HT1080 (cell line): ENCODE measurements around the gene IRF5. TPM values are rescaled to one million over a fixed set of nuclear protein-coding genes. Genes with fewer than 3 reads are reported as not detected.
A peak's percentile ranks its signal among the peaks of the same experiment; 100 is the strongest.

ENCODE experiments used
- DNase-seq: peaks from one replicate; pipeline ENCODE4 v3.0.0-alpha.2; 2015; ENCODE audit warnings: low read depth
- polyA plus RNA-seq, 2 experiments: library from polyadenylated mRNA; depleted of rRNA; stranded (reverse); fragments of >200 nt; gene quantifications; 2 replicates each; pipeline ENCODE4 v1.2.3, GENCODE V29; 2015
- total RNA-seq: library from RNA; depleted of rRNA; stranded (reverse); fragments of >200 nt; shearing (Covaris generic); gene quantifications from 2 replicates; pipeline ENCODE4 v1.2.3, GENCODE V29; 2014; rRNA removed

IRF5 gene, protein sequence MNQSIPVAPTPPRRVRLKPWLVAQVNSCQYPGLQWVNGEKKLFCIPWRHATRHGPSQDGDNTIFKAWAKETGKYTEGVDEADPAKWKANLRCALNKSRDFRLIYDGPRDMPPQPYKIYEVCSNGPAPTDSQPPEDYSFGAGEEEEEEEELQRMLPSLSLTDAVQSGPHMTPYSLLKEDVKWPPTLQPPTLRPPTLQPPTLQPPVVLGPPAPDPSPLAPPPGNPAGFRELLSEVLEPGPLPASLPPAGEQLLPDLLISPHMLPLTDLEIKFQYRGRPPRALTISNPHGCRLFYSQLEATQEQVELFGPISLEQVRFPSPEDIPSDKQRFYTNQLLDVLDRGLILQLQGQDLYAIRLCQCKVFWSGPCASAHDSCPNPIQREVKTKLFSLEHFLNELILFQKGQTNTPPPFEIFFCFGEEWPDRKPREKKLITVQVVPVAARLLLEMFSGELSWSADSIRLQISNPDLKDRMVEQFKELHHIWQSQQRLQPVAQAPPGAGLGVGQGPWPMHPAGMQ
- total RNA-seq, result 2.3 and 2.6 TPM in 2 replicates
- 1.4 and 2.2 TPM in 2 replicates for polyA plus RNA-seq (2015; cell fraction: cytosol; rRNA removed)
- 2.8 and 4.8 TPM in 2 replicates for polyA plus RNA-seq (2015; cell fraction: nucleus; rRNA removed)

DNA sequence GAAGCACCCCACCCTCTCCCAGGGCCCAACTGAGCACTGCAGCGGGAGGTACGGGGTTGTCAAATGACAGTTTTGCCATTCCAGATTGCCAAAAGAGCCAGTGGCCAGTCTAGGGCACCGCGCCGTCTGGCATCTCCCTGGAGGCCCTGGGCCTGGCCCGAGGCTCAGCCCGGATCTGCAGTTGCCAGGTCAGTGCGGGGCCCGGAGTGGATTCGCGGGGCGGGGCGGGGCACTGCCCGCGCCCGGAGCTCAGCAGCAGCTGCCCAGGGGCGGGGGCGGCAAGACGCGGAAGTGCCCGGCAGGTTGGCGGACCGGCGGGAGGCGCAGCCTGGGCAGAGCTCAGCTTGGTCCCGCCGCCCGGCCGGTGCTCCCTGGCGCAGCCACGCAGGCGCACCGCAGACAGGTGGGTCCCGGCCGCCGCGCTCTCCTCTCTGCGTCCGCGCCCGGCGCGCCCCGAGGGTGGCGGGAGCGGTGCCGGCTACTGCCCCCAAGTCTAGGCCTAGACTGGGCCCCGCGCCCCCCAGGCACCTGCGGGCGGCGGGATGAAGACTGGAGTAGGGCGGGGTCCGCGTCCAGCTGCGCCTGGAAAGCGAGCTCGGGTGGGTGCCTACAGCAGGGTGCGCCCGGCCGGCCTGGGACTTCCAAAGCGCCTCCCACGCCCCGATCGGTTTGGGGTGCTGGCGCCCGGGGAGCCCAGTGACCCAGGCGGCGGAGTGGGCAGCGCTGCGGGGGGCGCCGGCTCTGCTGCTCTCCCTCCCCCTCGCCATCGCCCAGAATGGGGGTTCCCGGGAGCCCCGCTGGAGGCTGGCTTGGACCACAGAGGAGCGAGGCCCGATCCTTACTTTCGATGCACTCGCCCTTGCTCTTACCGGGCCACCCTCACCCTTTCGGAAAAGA, at the start of gene IRF5:
Gene IRF5, plus strand, starts transcription at position 281 of the 897 bp plus-strand sequence. CDS start 4,155 bp downstream, outside the sequence.
- no peak for DNase-seq

DNA sequence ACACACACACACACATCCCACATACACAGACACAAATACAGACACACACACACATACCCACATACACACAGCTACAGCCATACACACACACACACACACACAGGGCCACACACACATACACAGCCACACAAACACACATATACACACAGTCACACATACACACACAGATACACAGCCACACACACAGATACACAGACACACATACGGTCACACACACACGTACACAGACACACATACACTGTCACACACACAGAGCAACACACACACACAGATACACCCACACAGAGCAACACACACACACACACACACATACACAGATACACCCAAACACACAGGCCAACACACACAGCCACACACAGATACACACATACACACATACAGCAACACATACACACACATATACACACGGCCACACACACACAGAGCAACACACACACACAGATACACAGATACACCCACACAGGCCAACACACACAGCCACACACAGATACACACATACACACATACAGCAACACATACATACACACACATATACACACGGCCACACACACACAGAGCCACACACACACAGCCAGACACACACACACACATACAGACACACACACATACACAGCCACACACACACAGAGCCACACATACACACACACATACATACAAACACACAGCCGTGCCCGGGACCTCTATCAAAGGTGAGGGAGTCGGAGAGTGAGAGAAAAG, 49.5 kb upstream of the IRF5 start:
- DNase-seq, result no peak

DNA sequence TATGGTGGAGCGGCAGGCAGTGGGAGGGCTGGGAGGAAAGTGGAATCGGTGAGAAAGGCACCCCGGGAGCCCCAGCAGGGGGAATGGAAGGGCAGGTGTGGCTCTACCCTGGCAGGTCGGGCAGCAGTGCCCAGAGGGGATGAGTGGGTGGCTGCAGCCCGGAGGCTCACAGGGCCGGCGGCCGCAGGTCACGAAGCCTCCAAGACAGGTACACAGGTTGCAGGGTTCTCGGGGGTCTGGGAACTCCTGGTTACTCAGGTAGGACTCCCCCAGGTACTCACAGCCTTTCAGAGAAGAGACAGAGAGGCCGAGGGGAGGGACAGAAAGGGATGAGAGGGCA, 49.0 kb upstream of the IRF5 start:
- no peak for DNase-seq

DNA sequence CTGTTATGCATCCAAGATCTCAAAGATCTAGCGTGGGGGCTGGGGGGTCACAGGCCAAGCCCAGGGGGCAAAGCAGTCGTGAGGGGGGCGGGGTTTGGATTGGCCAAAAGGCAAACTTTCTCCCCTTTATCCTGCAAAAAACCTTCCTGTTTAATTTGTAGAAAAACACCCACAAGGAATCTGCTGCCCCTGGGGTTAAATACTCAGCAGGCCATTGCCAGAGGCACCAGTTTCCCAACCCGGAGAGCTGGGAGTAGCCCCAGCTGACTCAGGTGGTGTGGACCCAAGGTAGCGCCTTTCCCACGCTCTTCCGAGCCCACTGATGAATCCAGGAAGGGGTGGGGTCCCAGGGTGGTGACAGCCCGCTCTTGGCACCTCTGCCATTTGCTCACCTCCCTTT, 48.6 kb upstream of the IRF5 start:
- no peak for DNase-seq

DNA sequence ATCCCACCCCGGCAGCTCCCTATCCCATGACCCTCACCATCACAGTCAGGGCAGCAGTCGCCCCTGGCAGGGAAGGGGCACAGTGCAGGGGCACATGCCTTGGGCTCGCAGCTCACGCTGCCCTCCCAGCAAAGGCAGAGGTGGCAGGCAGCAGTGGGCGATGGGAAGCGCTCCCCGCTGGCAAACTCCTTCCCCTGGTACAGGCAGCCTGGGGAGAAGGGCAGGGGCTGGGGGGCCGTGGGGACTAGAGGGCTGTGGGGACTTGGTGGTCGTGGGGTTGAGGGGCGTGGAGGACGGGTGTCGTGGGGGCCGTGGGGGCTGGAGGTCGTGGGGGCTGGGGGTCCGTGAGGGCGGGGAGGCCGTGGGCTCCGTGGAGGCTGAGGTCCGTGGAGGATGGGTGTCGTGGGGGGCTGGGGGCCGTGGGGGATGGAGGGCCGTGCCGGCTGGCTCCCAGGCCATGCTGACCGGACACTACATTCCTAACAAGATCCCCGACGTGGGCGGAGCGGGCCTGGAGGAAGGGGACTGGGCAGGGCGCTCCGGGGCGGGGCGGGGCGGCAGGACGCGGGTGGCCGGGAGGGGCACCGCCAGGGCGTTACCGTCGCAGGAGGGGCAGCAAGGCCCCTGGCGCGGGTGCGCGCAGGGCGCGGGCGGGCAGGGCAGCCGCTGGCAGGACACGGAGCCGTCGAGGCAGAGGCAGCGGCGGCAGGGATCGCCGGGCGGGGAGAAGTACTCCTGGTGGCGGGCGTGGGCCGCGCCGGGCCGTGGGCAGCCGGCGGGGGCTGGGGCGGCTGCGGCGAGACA, 47.2 kb upstream of the IRF5 start:
- no peak for DNase-seq

DNA sequence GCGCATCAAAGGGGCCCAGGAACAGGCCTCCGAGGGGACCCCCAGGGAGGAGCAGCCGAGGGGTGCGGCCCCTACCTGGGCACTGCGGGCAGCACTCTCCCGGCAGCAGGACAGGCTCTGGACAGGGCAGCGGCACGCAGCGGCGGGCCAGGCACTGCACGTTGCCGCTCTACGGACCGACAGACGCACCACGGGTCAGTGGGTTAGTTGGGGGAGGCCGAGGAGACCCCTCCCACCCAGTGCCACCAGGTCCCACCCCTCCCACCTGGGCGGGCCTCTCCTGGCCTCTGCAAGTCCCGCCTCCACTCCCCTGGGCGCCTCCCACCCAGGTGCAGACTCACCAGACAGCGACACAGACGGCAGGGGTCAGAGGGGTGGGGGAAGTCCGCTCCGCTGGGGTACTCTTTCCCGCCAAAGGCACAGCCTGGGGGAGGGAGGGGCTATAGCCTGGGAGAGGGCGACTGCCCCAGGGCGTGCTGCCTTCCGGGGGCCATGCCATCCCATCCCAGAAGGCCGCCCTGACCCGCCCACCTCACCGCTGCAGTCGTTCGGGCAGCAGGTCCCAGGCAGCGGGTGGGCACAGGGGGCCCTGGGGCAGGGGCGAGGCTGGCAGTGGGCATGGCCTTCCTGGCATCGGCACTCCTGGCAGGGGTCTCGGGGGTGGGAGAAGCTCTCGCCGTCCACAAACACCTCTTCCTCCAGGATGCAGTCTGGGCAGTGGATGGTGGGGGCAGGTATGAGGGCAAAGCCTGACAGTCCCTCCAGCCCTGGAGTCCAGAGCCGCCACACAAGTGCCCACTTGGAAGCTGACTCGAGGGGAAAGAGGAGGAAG, 46.4 kb upstream of the IRF5 start:
- DNase-seq, result no peak

DNA sequence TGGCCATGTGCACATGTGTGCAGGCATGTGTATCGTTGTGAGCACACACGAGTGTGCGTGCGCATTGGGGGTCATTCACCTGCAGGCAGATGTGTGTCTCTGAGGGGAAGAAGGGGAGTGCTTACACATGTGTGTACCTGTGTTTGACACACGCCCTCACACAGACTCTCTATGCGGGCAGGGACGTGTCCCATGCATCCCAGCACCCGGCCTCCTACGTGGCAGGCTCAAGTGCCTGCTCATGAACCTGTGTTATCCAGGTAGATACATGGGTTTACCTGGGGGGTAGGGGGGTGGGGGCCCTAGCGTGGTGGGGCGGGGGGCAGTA, 45.8 kb upstream of the IRF5 start:
- no peak for DNase-seq

DNA sequence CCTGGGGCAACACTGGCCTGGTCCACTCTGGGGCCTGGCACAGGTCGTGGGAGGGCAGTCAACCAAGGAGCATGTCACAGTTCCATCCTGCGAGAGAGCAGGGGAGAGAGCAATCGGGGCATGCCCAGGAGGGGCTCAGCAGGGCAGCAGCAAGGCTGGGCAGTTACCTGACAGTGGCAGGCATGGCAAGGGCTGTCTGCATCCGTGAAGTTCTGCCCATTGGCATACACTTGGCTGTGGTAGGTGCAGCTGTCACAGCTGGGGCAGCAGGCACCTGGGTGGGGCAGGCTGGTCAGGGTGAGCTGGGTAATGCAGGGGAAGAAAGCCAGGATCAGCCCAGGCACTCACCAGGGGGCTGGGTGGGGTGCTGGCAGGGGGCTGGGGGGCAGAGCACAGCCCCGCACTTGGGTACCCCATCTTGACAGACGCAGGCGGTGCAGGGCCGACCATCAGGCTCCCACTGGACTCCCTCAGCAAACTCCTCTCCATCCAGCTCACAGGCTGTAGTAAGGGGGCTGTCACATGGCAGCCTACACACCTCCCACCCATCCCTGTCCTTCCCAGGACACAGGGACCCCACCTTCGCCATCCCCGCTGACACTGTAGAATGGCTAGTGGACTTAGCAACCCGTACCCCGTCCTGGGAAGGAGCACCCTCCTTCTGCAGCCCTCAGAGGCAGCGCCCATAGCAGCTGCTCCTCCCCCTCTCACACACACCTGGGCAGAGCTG, 45.0 kb upstream of the IRF5 start:
- no peak for DNase-seq

DNA sequence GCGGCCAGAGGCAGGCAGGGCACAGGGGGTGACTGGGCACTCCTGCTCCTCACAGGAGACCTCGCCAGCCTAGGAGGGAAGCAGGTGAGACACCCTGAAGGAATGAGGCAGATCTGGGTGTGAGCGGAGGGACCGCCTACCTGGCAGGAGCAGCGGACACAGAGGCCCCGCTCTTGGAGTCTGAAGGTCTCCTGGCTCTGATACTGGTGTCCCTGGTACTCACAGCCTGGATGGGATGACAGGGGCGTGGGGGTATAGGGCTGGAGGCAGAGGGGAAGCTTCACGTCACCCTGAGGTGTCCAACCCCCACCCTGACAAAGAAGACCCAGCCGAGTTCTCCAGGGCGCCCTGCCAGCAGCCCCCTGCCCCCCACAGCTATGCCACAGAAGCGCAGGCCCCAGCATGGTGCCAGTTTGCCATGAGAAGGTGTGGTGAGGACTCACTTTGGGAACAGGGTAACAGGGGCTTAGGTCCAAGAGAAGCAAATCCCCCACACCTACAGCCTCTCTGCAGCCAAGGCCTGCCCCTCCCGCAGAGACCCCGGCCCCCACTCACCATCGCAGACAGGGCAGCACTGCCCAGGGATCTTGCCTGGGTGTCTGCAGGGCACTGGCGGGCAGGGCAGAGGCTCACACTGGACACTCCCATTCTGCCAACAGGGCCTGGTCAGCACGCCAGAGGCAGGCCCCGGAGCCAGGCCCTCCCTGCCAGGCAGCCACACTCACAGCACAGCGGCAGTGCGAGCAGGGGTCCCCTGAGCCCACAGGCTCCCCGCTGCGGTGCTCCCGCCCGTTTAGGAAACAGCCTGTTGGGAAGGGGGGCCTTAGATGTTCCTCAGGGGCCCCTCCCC, 44.3 kb upstream of the IRF5 start:
- no peak for DNase-seq

DNA sequence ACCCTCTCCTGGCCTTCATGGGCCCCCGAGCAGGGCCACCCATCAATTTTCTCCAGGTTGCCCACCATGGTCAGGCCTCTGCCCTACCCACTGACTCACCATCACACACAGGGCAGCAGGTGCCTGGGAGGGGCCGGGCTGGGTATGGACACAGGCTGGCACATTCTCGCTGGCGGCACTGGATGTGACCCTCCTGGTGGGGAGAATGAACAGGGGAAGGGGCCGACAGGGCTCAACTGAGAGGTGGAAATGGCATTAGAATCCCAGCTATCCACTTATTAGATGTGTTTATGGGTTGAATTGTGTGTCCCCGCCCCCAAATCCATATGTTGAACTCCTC, 43.7 kb upstream of the IRF5 start:
- no peak for DNase-seq

DNA sequence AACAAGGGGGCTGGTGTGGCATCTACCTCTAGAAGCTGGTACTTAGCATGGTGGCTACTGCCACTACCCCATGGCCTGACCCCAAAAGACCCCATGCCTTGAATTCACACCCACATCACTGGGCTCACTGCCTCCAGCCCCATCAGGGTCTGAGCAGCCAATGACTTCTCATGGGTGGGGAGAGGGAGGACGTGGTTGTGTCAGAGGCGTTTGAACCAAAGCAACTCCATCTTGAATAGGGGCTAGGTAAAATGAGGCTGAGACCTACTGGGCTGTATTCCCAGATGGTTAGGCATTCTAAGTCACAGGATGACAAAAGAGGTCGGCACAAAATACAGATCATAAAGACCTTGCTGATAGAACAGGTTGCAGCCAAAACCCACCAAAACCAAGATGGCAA, 42.4 kb upstream of the IRF5 start:
- DNase-seq, result no peak

DNA sequence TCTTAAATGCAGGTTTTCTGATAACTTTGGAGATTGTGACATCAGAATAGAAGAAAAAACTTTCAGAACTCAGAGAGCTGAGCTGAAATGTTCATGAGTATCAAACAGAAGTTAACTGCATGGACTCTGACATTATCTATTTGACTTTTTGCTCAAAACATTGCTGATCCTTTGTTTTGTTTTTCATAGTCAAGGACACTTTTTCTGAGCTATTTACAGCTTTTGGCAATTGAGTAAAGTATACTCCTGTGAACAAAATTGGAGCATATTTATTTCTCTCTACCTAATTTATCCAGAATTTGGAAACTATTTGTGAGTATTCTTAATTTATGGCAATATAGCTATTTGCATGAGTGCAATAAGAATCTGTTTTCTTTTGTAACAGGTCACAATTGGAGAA, 38.3 kb upstream of the IRF5 start:
- DNase-seq, result no peak

DNA sequence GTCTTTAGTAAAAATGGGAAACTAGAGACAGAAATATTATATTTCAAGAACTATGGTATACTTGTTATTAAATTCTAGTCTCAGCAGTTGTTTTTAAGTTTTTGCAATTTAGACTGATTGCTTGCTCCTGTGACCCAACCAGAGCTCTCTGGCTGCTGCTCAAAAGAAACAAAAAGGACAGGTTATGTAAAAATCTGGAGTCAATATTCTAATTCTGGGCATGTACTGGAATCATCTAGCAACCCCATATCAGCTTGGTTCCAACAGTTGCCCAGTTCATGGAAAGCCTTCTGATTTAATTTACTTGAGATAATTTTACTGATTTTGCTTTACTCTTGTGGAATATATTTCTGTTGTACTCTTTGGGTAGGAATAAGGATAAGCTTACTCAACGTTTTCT, 37.5 kb upstream of the IRF5 start:
- DNase-seq, result no peak

DNA sequence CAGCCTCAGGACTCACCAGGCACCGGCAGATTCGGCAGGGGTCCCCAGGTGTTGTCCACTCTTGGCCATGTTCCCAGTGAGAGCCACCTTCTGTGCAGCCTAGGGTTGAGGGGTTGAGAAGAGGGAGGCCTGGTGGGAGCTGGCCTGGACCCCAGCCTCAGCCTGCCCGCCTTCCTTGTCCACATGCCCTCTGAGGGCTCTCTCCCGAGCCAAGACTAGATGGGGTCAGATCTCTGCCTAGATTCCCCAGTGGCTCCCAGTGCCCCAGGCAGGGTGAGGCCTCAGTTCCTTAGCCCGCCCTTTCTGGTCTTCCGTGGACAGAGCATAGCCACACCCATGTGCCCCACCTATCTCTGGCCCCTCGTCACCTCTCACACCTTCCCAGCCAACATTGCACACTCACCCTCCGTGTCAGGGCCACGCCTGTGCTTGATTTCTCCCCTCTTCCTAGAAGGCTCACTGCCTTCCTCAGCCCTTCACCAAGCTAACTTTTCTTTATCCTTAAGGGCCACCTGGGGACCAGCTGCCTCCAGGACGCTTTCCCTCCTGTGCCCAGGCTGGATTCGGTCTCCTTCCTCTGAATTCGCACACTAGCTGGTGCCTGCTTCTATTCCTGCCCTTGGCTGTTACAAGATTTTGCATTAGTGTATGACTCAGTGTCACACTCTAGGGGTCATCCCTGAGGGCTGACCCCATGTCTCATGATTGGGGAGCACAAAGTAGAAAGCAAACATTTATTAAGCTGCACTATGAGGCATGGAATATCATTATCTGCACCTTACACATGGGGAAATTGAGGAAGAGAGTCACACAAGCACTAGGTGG, 34.8 kb upstream of the IRF5 start:
- DNase-seq, result peak; percentile 49

DNA sequence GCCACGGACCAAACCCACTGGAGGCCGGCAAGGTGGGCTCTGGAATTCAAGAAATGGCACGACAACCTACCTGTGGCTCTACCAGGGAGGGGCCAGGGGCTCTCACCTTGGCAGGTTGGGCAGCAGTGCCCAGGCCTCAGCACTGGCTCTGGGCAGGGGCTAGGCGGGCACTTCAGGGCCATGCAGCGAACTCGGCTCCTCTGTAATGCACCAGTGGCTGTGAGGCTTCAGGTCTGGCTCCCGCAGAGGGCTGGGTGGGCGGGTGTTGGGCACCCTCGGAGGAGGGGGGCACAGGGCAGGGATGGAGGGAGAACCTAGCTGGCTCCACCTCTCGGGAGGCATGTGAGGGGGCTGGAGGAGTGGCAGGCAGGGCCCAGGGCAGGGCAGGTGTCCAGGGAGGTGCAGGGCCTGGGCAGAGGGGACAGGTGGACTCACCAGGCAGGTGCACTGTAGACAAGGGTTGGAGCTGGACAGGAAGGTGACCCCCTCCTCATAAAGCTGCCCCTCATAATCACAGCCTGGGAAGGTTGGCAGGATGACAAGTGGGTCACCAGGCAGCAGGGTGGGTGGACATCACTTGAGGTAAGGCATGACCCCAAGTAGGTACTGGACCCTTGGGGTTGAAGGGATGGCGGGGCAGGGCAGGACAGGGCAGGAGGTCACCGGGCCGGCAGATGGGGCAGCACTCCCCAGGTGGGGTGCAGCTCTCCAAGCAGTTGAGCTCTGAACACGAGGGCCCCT, 33.9 kb upstream of the IRF5 start:
- DNase-seq, result no peak

DNA sequence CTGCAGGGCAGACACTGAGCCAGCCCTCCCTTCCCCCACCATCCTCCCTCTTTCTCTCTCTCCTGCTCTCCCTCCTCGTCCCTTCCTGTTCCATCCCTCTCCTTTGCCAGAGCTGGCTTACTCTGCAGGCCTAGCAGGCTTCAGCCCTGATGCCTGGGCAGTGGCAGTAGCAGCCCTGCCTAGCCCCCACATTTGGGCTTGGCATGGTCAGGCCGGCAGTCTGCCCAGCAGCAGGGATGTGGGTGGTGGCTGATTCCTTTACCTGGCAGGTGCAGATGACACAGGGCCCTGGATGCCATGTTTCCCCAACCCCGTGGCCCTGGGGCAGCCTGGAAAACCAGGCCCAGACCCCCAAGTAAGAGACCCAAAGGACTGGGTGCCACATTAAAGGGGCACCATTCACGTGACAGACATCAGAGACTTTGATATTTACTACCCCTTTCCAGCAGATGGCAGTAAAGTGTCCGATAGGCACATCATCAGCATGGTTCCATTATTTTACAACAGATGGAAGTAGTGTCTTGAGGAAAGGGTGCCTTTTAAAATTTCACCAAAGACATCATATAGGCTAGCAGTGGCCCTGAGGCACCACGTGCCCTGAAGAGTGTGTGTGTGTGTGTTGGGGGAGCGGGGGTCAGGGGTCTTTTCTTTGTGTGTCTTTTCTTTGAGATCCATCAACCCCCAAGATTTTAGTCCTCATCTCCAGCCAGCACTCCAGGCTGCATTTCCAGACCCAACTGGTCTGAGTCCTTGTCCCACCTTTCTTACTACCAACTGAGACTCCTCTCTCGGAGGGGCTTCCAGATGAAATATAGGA, 33.1 kb upstream of the IRF5 start:
- peak; percentile 51 for DNase-seq
